HL-60 (cell line): ENCODE data around the gene AHSA1.

Source experiments
- POLR2AphosphoS5 ChIP-seq: IDR thresholded peaks from 2 replicates; pipeline ENCODE4 v1.6.1; 2012; ENCODE audit warnings: low read depth
- TF ChIP-seq, protein P1 (sequence below): IDR thresholded peaks from one replicate; pipeline ENCODE4 v1.5.1; 2011; ENCODE audit warnings: low read length, control low read depth, inconsistent platforms; ENCODE audit not compliant: insufficient read depth

DNA sequence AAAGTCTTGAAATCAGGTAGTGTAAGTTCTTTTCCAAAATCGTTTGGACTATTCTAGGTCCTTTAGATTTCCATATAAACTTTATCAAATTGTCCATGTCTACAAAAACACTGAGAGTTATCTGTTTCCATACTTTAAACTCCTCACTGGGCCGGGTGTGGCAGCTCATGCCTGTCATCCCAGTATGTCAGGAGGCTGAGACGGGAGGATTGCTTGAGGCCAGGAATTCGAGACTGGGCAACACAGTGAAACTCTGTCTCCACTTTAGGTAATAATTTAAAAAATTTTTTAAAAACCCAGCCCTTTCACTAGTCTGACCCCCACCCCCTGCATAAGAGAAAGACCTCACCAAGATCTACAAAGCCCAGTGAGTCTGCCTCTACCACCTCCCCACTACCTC is 47.1 kb downstream of the AHSA1 start:
- TF ChIP-seq POLR2AphosphoS5 = no peak
- TF ChIP-seq, protein P1, sequence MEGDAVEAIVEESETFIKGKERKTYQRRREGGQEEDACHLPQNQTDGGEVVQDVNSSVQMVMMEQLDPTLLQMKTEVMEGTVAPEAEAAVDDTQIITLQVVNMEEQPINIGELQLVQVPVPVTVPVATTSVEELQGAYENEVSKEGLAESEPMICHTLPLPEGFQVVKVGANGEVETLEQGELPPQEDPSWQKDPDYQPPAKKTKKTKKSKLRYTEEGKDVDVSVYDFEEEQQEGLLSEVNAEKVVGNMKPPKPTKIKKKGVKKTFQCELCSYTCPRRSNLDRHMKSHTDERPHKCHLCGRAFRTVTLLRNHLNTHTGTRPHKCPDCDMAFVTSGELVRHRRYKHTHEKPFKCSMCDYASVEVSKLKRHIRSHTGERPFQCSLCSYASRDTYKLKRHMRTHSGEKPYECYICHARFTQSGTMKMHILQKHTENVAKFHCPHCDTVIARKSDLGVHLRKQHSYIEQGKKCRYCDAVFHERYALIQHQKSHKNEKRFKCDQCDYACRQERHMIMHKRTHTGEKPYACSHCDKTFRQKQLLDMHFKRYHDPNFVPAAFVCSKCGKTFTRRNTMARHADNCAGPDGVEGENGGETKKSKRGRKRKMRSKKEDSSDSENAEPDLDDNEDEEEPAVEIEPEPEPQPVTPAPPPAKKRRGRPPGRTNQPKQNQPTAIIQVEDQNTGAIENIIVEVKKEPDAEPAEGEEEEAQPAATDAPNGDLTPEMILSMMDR = no peak
